Measurements from ENCODE around the gene NINJ2. TPM values are rescaled to one million over a fixed set of nuclear protein-coding genes. Genes with fewer than 3 reads are reported as not detected.
A peak's percentile ranks its signal among the peaks of the same experiment; 100 is the strongest.
"Not testable (repeated sequence)": the region's sequence is repeated elsewhere in the genome, so short reads cannot be mapped to it uniquely, and the experiment has no call there.

The NINJ2 gene
- polyA plus RNA-seq, 2 of the 4 experiments (the other 2 are of a cell fraction): 0.76 to 1.2 TPM

DNA sequence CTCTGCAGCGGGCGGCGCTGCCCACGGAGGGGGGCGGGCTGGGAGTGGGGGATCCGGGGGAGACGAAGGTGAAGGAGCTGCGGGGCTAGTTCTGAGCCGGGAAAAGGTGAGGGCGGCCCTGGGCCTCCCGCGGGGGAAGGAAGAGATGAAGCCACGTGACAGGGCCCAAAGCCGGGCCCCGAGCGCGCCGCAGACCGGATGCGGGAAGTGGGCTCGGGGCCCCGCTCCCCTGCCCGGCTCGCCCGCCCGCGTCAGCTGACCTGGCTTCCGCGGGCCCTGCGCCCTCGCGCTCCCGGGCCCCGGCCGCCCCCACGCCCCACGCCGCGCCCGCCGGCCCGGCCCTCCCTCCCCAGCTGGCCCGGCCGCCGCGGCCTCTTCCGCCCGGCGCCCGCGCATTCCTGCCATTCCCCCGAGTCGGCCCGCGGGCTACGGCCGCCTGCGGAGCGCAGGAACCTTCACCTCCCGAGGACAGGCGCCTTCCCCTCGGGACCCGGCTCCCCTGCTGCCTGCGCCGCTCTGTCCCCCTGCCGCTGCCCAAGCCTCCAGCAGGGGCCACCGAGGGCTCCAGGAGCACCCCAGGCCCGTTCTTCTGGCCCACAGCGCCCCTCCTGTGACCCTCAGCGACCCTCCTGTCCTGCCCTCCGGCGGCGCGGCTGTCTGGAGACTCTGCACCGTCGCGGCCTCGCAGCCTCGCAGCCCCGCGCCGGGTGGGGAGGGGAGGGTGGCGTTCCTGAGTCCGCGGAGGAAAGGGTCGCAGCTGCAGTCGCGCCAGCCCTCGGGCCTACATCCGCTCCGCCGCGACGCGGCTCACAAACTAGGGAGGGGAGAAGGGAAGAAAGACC is 20.4 kb downstream of the NINJ2 start (continued):
- no peak for TF ChIP-seq NR3C1 (IDR thresholded peaks at IDR 0.05)
- TF ChIP-seq, protein P1, sequence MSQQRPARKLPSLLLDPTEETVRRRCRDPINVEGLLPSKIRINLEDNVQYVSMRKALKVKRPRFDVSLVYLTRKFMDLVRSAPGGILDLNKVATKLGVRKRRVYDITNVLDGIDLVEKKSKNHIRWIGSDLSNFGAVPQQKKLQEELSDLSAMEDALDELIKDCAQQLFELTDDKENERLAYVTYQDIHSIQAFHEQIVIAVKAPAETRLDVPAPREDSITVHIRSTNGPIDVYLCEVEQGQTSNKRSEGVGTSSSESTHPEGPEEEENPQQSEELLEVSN (IDR thresholded peaks at IDR 0.05; ENCODE audit: borderline replicate concordance, low read depth): peak; percentile 84
- TF ChIP-seq FOXS1 (CRISPR knock-in tag; IDR thresholded peaks at IDR 0.05): 0 out of 2 replicates have a peak, but pooled peaks have one; percentile 33
- TF ChIP-seq POLR2A (IDR thresholded peaks at IDR 0.05; ENCODE audit: low read length): peak; percentile 24; the same call in 1 of the 2 replicates
- TF ChIP-seq BCL3 (IDR thresholded peaks at IDR 0.05): peak; percentile 26; the same call in 1 of the 3 replicates
- peak; percentile 18; the same call in 1 of the 2 replicates for TF ChIP-seq PHF8 (IDR thresholded peaks at IDR 0.05; ENCODE audit: borderline replicate concordance, low read depth)
- no peak for TF ChIP-seq HOXB13 (CRISPR knock-in tag; IDR thresholded peaks at IDR 0.05; ENCODE audit: low read depth)
- TF ChIP-seq MAX (IDR thresholded peaks at IDR 0.05): peak; percentile 77
- no peak for TF ChIP-seq POLR2AphosphoS2 (conservative IDR thresholded peaks at IDR 0.05; ENCODE audit: low read length)
- no peak; the same call in 1 of the 2 replicates for TF ChIP-seq RNF2 (IDR thresholded peaks at IDR 0.05; ENCODE audit: borderline replicate concordance, low read depth)
- TF ChIP-seq CHD4 (IDR thresholded peaks at IDR 0.05; ENCODE audit: borderline replicate concordance): no peak
- peak; percentile 24; the same call in 2 of the 3 replicates for TF ChIP-seq CTCF (IDR thresholded peaks at IDR 0.05)
- TF ChIP-seq, protein P2, sequence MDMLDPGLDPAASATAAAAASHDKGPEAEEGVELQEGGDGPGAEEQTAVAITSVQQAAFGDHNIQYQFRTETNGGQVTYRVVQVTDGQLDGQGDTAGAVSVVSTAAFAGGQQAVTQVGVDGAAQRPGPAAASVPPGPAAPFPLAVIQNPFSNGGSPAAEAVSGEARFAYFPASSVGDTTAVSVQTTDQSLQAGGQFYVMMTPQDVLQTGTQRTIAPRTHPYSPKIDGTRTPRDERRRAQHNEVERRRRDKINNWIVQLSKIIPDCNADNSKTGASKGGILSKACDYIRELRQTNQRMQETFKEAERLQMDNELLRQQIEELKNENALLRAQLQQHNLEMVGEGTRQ (IDR thresholded peaks at IDR 0.05): peak; percentile 84
- TF ChIP-seq FOSB (CRISPR knock-in tag; IDR thresholded peaks at IDR 0.05): no peak
- peak; percentile 64 to 76; a peak in 4 of 5 replicates for TF ChIP-seq JUN (IDR thresholded peaks at IDR 0.05)
- no peak for TF ChIP-seq EHF (CRISPR knock-in tag; IDR thresholded peaks at IDR 0.05)
- TF ChIP-seq, protein P3, sequence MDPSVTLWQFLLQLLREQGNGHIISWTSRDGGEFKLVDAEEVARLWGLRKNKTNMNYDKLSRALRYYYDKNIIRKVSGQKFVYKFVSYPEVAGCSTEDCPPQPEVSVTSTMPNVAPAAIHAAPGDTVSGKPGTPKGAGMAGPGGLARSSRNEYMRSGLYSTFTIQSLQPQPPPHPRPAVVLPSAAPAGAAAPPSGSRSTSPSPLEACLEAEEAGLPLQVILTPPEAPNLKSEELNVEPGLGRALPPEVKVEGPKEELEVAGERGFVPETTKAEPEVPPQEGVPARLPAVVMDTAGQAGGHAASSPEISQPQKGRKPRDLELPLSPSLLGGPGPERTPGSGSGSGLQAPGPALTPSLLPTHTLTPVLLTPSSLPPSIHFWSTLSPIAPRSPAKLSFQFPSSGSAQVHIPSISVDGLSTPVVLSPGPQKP (IDR thresholded peaks at IDR 0.05; ENCODE audit: low read depth, low read length): no peak
- TF ChIP-seq NFE2L2 (conservative IDR thresholded peaks at IDR 0.05; ENCODE audit: low read length): no peak
- no peak for TF ChIP-seq RCOR1 (IDR thresholded peaks at IDR 0.05; ENCODE audit: low read depth, low read length)
- TF ChIP-seq TP53 (CRISPR knock-in tag; IDR thresholded peaks at IDR 0.05): peak; percentile 78; the same call in 1 of the 2 replicates
- TF ChIP-seq, protein P4, sequence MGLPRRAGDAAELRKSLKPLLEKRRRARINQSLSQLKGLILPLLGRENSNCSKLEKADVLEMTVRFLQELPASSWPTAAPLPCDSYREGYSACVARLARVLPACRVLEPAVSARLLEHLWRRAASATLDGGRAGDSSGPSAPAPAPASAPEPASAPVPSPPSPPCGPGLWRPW (IDR thresholded peaks at IDR 0.05): no peak
- TF ChIP-seq ATOH8 (CRISPR knock-in tag; IDR thresholded peaks at IDR 0.05; ENCODE audit: low read depth): no peak

- WGBS (ENCODE audit: missing lambda C conversion rate): 97% methylated on average over 11 of the region's 11 CpGs
- DNase-seq (ENCODE audit: low read depth in 1 of 2, low spot score in 1 of 2); H3K4me2 ChIP-seq; ATAC-seq; H3K4me3 ChIP-seq; H3K9me3 ChIP-seq; FAIRE-seq: not testable (repeated sequence)
- peaks cover 46% of the 10 kb centered on the region for H3K4me1 ChIP-seq
- H3K27ac ChIP-seq: peak overlapping the region in 1 of 2 experiments; percentile 98; a peak in 3 of 6 replicates
- ChIA-PET POLR2A (interaction anchor here (2.3 to 2.9 kb wide), 2 partner anchors 9 to 110 kb away, joined by 17 to 31 read pairs; no protein-coding TSS in a partner anchor), CTCF (interaction anchor here (1.5 to 2.9 kb wide), 5 partner anchors 9 to 170 kb away, joined by 5 to 24 read pairs (median 9); no protein-coding TSS in a partner anchor)
Observed at GRCh38 chr12:641321-641720, 21.9 kb downstream of the NINJ2 start.

Data from A549 (cell line).